WTC11 (cell line): ENCODE measurements around the gene HAUS8. TPM values are rescaled to one million over a fixed set of nuclear protein-coding genes. Genes with fewer than 3 reads are reported as not detected.

Experiments
- ATAC-seq: fragments of 200-7000 bp; cut with Tn5 transposase; 2 replicates; pipeline ENCODE4 v1.10.0; 2021; ENCODE audit warnings: mild to moderate bottlenecking, moderate library complexity
- CTCF ChIA-PET: fragments of 300-600 bp; sonication (Branson Sonifier 250); formaldehyde crosslinking; loops from one replicate; lab custom pipeline; 2021; ENCODE audit warnings: antibody characterized with exemption; lab: Charles Lee
- POLR2A ChIA-PET: fragments of 350-600 bp; sonication (Branson Sonifier 250); formaldehyde crosslinking; loops from one replicate; lab custom pipeline; 2021; ENCODE audit warnings: antibody characterized with exemption; lab: Charles Lee
- DNase-seq: peaks from one replicate; pipeline ENCODE4 v3.0.0; 2021; ENCODE audit warnings: low spot score
- H3K27ac Mint-ChIP-seq: 2 replicates; pipeline ENCODE4 v1.8.0; 2021; ENCODE audit warnings: mixed read lengths
- H3K27me3 Mint-ChIP-seq: 2 replicates; pipeline ENCODE4 v1.8.0; 2021; ENCODE audit warnings: low read depth, mild to moderate bottlenecking, moderate library complexity, mixed read lengths
- H3K36me3 Mint-ChIP-seq: 2 replicates; pipeline ENCODE4 v1.8.0; 2021; ENCODE audit warnings: mixed read lengths
- H3K4me1 Mint-ChIP-seq: 2 replicates; pipeline ENCODE4 v1.8.0; 2022; ENCODE audit warnings: mixed read lengths
- H3K4me3 Mint-ChIP-seq: 2 replicates; pipeline ENCODE4 v1.8.0; 2021; ENCODE audit warnings: mild to moderate bottlenecking, moderate library complexity, mixed read lengths
- H3K9me3 Mint-ChIP-seq: 2 replicates; pipeline ENCODE4 v1.8.0; 2021; ENCODE audit warnings: mixed read lengths
- EMX1 ChIP-seq: fragments of 250-450 bp; sonication (Bioruptor Pico); IDR thresholded peaks from 2 replicates; pipeline ENCODE4 v1.8.0; 2021; ENCODE audit warnings: mild to moderate bottlenecking
- FOXK1 ChIP-seq: sonication (generic); formaldehyde crosslinking; IDR thresholded peaks from 2 replicates; pipeline ENCODE4 v1.8.0; 2022; ENCODE audit warnings: mild to moderate bottlenecking, moderate library complexity, missing genetic modification reagents
- FOXP1 ChIP-seq: sonication (generic); formaldehyde crosslinking; IDR thresholded peaks from 2 replicates; pipeline ENCODE4 v1.8.0; 2022; ENCODE audit warnings: missing genetic modification reagents, mild to moderate bottlenecking, moderate library complexity, borderline replicate concordance
- GABPB1 ChIP-seq: sonication (generic); formaldehyde crosslinking; IDR thresholded peaks from 2 replicates; pipeline ENCODE4 v1.8.1; 2023; ENCODE audit warnings: mild to moderate bottlenecking, missing genetic modification reagents
- GRHL2 ChIP-seq: fragments of 250-450 bp; sonication (Bioruptor Pico); IDR thresholded peaks from 2 replicates; pipeline ENCODE4 v1.8.0; 2022; ENCODE audit warnings: mild to moderate bottlenecking, moderate library complexity; ENCODE audit not compliant: insufficient replicate concordance, severe bottlenecking
- JUN ChIP-seq: sonication (generic); formaldehyde crosslinking; IDR thresholded peaks from 2 replicates; pipeline ENCODE4 v1.8.0; 2023; ENCODE audit warnings: mild to moderate bottlenecking, missing genetic modification reagents
- KAT7 ChIP-seq: sonication (generic); formaldehyde crosslinking; IDR thresholded peaks from 2 replicates; pipeline ENCODE4 v1.8.1; 2023; ENCODE audit warnings: missing genetic modification reagents, mild to moderate bottlenecking, borderline replicate concordance
- NR1H2 ChIP-seq: sonication (generic); formaldehyde crosslinking; IDR thresholded peaks from 2 replicates; pipeline ENCODE4 v1.9.0; 2021; ENCODE audit warnings: mild to moderate bottlenecking, moderate library complexity, missing genetic modification reagents
- NR3C1 ChIP-seq: sonication (generic); formaldehyde crosslinking; conservative IDR thresholded peaks from 2 replicates; pipeline ENCODE4 v1.8.1; 2023; ENCODE audit warnings: low read depth, mild to moderate bottlenecking, missing genetic modification reagents
- OVOL2 ChIP-seq: fragments of 250-450 bp; sonication (Bioruptor Pico); IDR thresholded peaks from 2 replicates; pipeline ENCODE4 v1.9.0; 2021; ENCODE audit warnings: mild to moderate bottlenecking, borderline replicate concordance
- RORB ChIP-seq: fragments of 250-450 bp; sonication (Bioruptor Pico); IDR thresholded peaks from 2 replicates; pipeline ENCODE4 v1.9.0; 2021; ENCODE audit warnings: mild to moderate bottlenecking
- STAT6 ChIP-seq: sonication (generic); formaldehyde crosslinking; conservative IDR thresholded peaks from 2 replicates; pipeline ENCODE4 v1.8.1; 2023; ENCODE audit warnings: mild to moderate bottlenecking, low read depth, missing genetic modification reagents, moderate library complexity
- ZNF232 ChIP-seq: sonication (generic); formaldehyde crosslinking; IDR thresholded peaks from 2 replicates; pipeline ENCODE4 v1.8.0; 2022; ENCODE audit warnings: mild to moderate bottlenecking, missing genetic modification reagents
- total RNA-seq: library from RNA; stranded (reverse); gene quantifications from 3 replicates; pipeline ENCODE4 v1.2.3, GENCODE V29; 2021
- TF ChIP-seq, protein P1 (sequence below): sonication (generic); formaldehyde crosslinking; IDR thresholded peaks from 2 replicates; pipeline ENCODE4 v1.8.1; 2023; ENCODE audit warnings: mild to moderate bottlenecking, moderate library complexity, missing genetic modification reagents
- TF ChIP-seq, protein P2 (sequence below): sonication (generic); formaldehyde crosslinking; IDR thresholded peaks from 2 replicates; pipeline ENCODE4 v1.8.1; 2023; ENCODE audit warnings: mild to moderate bottlenecking, missing genetic modification reagents
- TF ChIP-seq, protein P3 (sequence below): fragments of 250-450 bp; sonication (Bioruptor Pico); IDR thresholded peaks from 2 replicates; pipeline ENCODE4 v1.9.0; 2021; ENCODE audit warnings: mild to moderate bottlenecking, borderline replicate concordance

HAUS8 gene
- total RNA-seq, 1 experiment from 2014 or later, result 29.7 TPM

DNA sequence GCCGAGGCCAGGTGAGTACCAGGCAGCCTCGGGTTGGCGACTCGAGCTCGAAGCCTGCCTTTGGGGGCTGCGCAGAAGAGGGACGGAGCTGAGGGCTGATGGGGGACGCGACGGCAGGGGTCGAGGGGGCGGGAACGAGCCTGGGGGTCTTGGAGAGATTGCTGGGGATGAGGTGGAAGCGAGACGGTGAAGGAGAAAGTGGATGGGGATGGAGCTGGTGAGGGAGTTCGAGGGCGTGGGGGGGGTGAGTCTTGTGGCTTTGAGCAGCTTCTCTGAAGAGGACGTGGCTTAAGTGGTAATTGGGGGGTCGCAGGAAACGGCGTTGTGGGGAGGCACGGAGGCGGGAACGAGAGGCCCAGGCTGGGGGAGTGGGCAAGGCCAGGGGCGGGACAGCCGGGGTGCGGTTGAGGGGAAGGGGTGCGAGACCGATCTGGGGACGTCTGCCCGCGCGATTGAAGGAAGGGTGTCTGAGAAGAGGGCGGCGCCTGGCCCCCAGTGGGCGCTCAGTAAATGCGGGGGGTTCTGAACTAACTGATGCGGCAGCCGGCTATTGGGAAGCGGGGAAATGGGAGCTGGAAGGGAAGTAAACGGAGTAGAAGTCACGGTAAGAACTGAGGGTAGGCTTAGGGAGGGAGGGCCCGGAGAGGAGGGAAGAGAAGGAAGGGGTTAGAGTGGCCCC is 751 bp upstream of the HAUS8 start:
- CTCF ChIA-PET, result interaction anchor here (0.6 to 1.2 kb wide), 4 partner anchors 9 to 415 kb away, joined by 3 to 5 read pairs (median 3); no protein-coding TSS in a partner anchor
- ATAC-seq (no peak), DNase-seq (no peak)
- POLR2A ChIA-PET, result interaction anchor here (0.6 to 1.0 kb wide), 4 partner anchors 18 to 159 kb away, joined by 3 to 6 read pairs (median 3); partner anchors contain the start of genes OCEL1 and USE1
- H3K4me1 Mint-ChIP-seq, result peaks cover 52% of the 10 kb centered on the region
- peak overlapping the region; percentile 32; the same call in 1 of the 2 replicates for H3K27ac Mint-ChIP-seq
- peaks cover 14% of the 10 kb centered on the region for H3K36me3 Mint-ChIP-seq
- peaks cover 2% of the 10 kb centered on the region; the same call in 1 of the 2 replicates for H3K27me3 Mint-ChIP-seq
- H3K4me3 Mint-ChIP-seq, result peak overlapping the region; percentile 98
- H3K9me3 Mint-ChIP-seq, result no peaks in the 10 kb centered on the region
- TF ChIP-seq ZNF232 (CRISPR knock-in tag), result no peak
- TF ChIP-seq, protein P1, sequence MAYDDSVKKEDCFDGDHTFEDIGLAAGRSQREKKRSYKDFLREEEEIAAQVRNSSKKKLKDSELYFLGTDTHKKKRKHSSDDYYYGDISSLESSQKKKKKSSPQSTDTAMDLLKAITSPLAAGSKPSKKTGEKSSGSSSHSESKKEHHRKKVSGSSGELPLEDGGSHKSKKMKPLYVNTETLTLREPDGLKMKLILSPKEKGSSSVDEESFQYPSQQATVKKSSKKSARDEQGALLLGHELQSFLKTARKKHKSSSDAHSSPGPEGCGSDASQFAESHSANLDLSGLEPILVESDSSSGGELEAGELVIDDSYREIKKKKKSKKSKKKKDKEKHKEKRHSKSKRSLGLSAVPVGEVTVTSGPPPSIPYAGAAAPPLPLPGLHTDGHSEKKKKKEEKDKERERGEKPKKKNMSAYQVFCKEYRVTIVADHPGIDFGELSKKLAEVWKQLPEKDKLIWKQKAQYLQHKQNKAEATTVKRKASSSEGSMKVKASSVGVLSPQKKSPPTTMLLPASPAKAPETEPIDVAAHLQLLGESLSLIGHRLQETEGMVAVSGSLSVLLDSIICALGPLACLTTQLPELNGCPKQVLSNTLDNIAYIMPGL, result no peak
- TF ChIP-seq FOXP1 (CRISPR knock-in tag), result 0 out of 2 replicates have a peak, but pooled peaks have one; percentile 37
- TF ChIP-seq, protein P2, sequence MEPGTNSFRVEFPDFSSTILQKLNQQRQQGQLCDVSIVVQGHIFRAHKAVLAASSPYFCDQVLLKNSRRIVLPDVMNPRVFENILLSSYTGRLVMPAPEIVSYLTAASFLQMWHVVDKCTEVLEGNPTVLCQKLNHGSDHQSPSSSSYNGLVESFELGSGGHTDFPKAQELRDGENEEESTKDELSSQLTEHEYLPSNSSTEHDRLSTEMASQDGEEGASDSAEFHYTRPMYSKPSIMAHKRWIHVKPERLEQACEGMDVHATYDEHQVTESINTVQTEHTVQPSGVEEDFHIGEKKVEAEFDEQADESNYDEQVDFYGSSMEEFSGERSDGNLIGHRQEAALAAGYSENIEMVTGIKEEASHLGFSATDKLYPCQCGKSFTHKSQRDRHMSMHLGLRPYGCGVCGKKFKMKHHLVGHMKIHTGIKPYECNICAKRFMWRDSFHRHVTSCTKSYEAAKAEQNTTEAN (CRISPR knock-in tag), result 0 out of 2 replicates have a peak, but pooled peaks have one; percentile 28
- no peak for TF ChIP-seq NR1H2 (CRISPR knock-in tag)
- peak; percentile 32; the same call in 1 of the 2 replicates for TF ChIP-seq FOXK1
- TF ChIP-seq JUN (CRISPR knock-in tag), result 0 out of 2 replicates have a peak, but pooled peaks have one; percentile 22
- no peak for TF ChIP-seq GABPB1 (CRISPR knock-in tag)
- TF ChIP-seq NR3C1, result no peak
- TF ChIP-seq EMX1 (CRISPR knock-in tag), result no peak
- TF ChIP-seq STAT6 (CRISPR knock-in tag), result no peak
- no peak for TF ChIP-seq GRHL2
- TF ChIP-seq RORB (CRISPR knock-in tag), result no peak
- TF ChIP-seq, protein P3, sequence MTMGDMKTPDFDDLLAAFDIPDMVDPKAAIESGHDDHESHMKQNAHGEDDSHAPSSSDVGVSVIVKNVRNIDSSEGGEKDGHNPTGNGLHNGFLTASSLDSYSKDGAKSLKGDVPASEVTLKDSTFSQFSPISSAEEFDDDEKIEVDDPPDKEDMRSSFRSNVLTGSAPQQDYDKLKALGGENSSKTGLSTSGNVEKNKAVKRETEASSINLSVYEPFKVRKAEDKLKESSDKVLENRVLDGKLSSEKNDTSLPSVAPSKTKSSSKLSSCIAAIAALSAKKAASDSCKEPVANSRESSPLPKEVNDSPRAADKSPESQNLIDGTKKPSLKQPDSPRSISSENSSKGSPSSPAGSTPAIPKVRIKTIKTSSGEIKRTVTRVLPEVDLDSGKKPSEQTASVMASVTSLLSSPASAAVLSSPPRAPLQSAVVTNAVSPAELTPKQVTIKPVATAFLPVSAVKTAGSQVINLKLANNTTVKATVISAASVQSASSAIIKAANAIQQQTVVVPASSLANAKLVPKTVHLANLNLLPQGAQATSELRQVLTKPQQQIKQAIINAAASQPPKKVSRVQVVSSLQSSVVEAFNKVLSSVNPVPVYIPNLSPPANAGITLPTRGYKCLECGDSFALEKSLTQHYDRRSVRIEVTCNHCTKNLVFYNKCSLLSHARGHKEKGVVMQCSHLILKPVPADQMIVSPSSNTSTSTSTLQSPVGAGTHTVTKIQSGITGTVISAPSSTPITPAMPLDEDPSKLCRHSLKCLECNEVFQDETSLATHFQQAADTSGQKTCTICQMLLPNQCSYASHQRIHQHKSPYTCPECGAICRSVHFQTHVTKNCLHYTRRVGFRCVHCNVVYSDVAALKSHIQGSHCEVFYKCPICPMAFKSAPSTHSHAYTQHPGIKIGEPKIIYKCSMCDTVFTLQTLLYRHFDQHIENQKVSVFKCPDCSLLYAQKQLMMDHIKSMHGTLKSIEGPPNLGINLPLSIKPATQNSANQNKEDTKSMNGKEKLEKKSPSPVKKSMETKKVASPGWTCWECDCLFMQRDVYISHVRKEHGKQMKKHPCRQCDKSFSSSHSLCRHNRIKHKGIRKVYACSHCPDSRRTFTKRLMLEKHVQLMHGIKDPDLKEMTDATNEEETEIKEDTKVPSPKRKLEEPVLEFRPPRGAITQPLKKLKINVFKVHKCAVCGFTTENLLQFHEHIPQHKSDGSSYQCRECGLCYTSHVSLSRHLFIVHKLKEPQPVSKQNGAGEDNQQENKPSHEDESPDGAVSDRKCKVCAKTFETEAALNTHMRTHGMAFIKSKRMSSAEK, result no peak
- TF ChIP-seq KAT7 (CRISPR knock-in tag), result no peak
- TF ChIP-seq OVOL2 (CRISPR knock-in tag), result no peak
- TF ChIP-seq, all 79 proteins: peak for 4
